HUES64 (cell line): Measurements from ENCODE around the gene CLCA1.

Experiments
- H3K27ac ChIP-seq: 2 replicates; pipeline ENCODE4 v1.7.0; 2013; ENCODE audit warnings: low read depth, low read length, inconsistent platforms
- H3K27me3 ChIP-seq: 2 replicates; pipeline ENCODE4 v1.6.1; 2013; ENCODE audit warnings: mild to moderate bottlenecking, low read length; ENCODE audit not compliant: insufficient read depth
- H3K36me3 ChIP-seq: 2 replicates; pipeline ENCODE4 v1.6.1; 2013; ENCODE audit warnings: mild to moderate bottlenecking, low read length; ENCODE audit not compliant: insufficient read depth
- H3K4me1 ChIP-seq: 2 replicates; pipeline ENCODE4 v1.6.1; 2013; ENCODE audit warnings: mild to moderate bottlenecking, low read length, moderate library complexity; ENCODE audit not compliant: insufficient read depth
- H3K4me3 ChIP-seq: 2 replicates; pipeline ENCODE4 v1.5.1; 2013; ENCODE audit warnings: mild to moderate bottlenecking, low read length, moderate library complexity
- H3K9ac ChIP-seq: 2 replicates; pipeline ENCODE4 v1.6.1; 2013; ENCODE audit warnings: mild to moderate bottlenecking, low read depth, low read length
- H3K9me3 ChIP-seq: 2 replicates; pipeline ENCODE4 v1.6.1; 2013; ENCODE audit warnings: low read depth, low read length; ENCODE audit not compliant: insufficient read depth
- WGBS: fragments of 150-250, 120-280 bp; methylation state at CpG from one replicate; pipeline ENCODE4 v1.1.7; 2013; ENCODE audit warnings: missing lambda C conversion rate; 5-methylcytosine and 5-hydroxymethylcytosine counted together

CLCA1 gene

GRCh38 chr1:86504137-86504479, 35.4 kb downstream of the CLCA1 start:
- Histone ChIP-seq H3K9me3 (0 out of 2 replicates have a peak, but pooled peaks cover 3% of the 10 kb centered on the region), H3K27me3 (no peaks in the 10 kb centered on the region), H3K4me3 (no peak overlapping the region), H3K4me1 (peaks cover 39% of the 10 kb centered on the region), H3K9ac (peak overlapping the region; percentile 76; the same call in 1 of the 2 replicates), H3K27ac (peak overlapping the region; percentile 96; the same call in 1 of the 2 replicates), H3K36me3 (no peaks in the 10 kb centered on the region)
- WGBS, result 80% methylated on average over 9 of the region's 9 CpGs

GRCh38 chr1:86504895-86505563, 36.3 kb downstream of the CLCA1 start:
- no peak overlapping the region for H3K9ac ChIP-seq
- H3K36me3 ChIP-seq, result no peaks in the 10 kb centered on the region
- H3K4me1 ChIP-seq, result peaks cover 39% of the 10 kb centered on the region
- no peak overlapping the region for H3K4me3 ChIP-seq
- H3K9me3 ChIP-seq, result 0 out of 2 replicates have a peak, but pooled peaks cover 3% of the 10 kb centered on the region
- 89% methylated on average over 9 of the region's 9 CpGs for WGBS
- no peak overlapping the region for H3K27ac ChIP-seq
- H3K27me3 ChIP-seq, result no peaks in the 10 kb centered on the region

GRCh38 chr1:86505564-86505902, 36.8 kb downstream of the CLCA1 start:
- peaks cover 39% of the 10 kb centered on the region for H3K4me1 ChIP-seq
- no peaks in the 10 kb centered on the region for H3K27me3 ChIP-seq
- no peaks in the 10 kb centered on the region for H3K36me3 ChIP-seq
- no peak overlapping the region for H3K4me3 ChIP-seq
- H3K9ac ChIP-seq, result no peak overlapping the region
- H3K9me3 ChIP-seq, result no peaks in the 10 kb centered on the region
- WGBS, result 89% methylated on average over 4 of the region's 4 CpGs
- no peak overlapping the region for H3K27ac ChIP-seq

- H3K4me3 ChIP-seq, result no peak overlapping the region
- H3K9me3 ChIP-seq, result no peaks in the 10 kb centered on the region
- H3K36me3 ChIP-seq, result no peaks in the 10 kb centered on the region
- 56% methylated on average over 13 of the region's 13 CpGs for WGBS
- H3K27me3 ChIP-seq, result no peaks in the 10 kb centered on the region
- peaks cover 28% of the 10 kb centered on the region for H3K4me1 ChIP-seq
- H3K9ac ChIP-seq, result no peak overlapping the region
- no peak overlapping the region for H3K27ac ChIP-seq
Measured at GRCh38 chr1:86507935-86508582, 39.3 kb downstream of the CLCA1 start.

- no peaks in the 10 kb centered on the region for H3K27me3 ChIP-seq
- H3K4me1 ChIP-seq, result peaks cover 23% of the 10 kb centered on the region
- H3K36me3 ChIP-seq, result no peaks in the 10 kb centered on the region
- no peak overlapping the region for H3K9ac ChIP-seq
- no peak overlapping the region for H3K27ac ChIP-seq
- no peak overlapping the region for H3K4me3 ChIP-seq
- WGBS, result 100% methylated on average over 1 of the region's 2 CpGs
- H3K9me3 ChIP-seq, result no peaks in the 10 kb centered on the region
Measured at GRCh38 chr1:86508583-86508969, 39.8 kb downstream of the CLCA1 start.

- 69% methylated on average over 1 of the region's 2 CpGs for WGBS
- Histone ChIP-seq H3K9ac (no peak overlapping the region), H3K4me3 (no peak overlapping the region), H3K27ac (no peak overlapping the region), H3K4me1 (peaks cover 11% of the 10 kb centered on the region; the same call in 1 of the 2 replicates), H3K9me3 (no peaks in the 10 kb centered on the region), H3K36me3 (no peaks in the 10 kb centered on the region), H3K27me3 (no peaks in the 10 kb centered on the region)
Measured at GRCh38 chr1:86515597-86515996, 46.9 kb downstream of the CLCA1 start.

GRCh38 chr1:86516335-86516734, 47.6 kb downstream of the CLCA1 start:
- Histone ChIP-seq H3K27me3 (no peaks in the 10 kb centered on the region), H3K4me1 (peaks cover 11% of the 10 kb centered on the region; the same call in 1 of the 2 replicates), H3K27ac (no peak overlapping the region), H3K9ac (no peak overlapping the region), H3K36me3 (no peaks in the 10 kb centered on the region), H3K4me3 (no peak overlapping the region), H3K9me3 (no peaks in the 10 kb centered on the region)
- WGBS, result 100% methylated on average over 1 of the region's 1 CpG

- Histone ChIP-seq H3K27ac (no peak overlapping the region; the same call in 1 of the 2 replicates), H3K4me3 (no peak overlapping the region), H3K9ac (no peak overlapping the region), H3K36me3 (no peaks in the 10 kb centered on the region), H3K27me3 (no peaks in the 10 kb centered on the region), H3K4me1 (peaks cover 11% of the 10 kb centered on the region; the same call in 1 of the 2 replicates), H3K9me3 (no peaks in the 10 kb centered on the region)
- WGBS, result 70% methylated on average over 1 of the region's 1 CpG
Measured at GRCh38 chr1:86517336-86517735, 48.6 kb downstream of the CLCA1 start.

- H3K27ac ChIP-seq, result no peak overlapping the region
- H3K4me3 ChIP-seq, result no peak overlapping the region
- 94% methylated on average over 4 of the region's 4 CpGs for WGBS
Measured at GRCh38 chr1:86520789-86521521, 52.2 kb downstream of the CLCA1 start.

GRCh38 chr1:86521522-86521891, 52.8 kb downstream of the CLCA1 start:
- 100% methylated on average over 1 of the region's 2 CpGs for WGBS
- Histone ChIP-seq H3K27me3 (no peaks in the 10 kb centered on the region), H3K36me3 (no peaks in the 10 kb centered on the region; the same call in 1 of the 2 replicates)

More at GRCh38 chr1:86520789-86521521, 52.2 kb downstream of the CLCA1 start:
- peaks cover 11% of the 10 kb centered on the region; the same call in 1 of the 2 replicates for H3K4me1 ChIP-seq
- no peaks in the 10 kb centered on the region for H3K27me3 ChIP-seq
- H3K36me3 ChIP-seq, result no peaks in the 10 kb centered on the region; the same call in 1 of the 2 replicates
- no peak overlapping the region for H3K9ac ChIP-seq
- peaks cover 9% of the 10 kb centered on the region for H3K9me3 ChIP-seq

GRCh38 chr1:86522240-86522639, 53.5 kb downstream of the CLCA1 start:
- 90% methylated on average over 3 of the region's 3 CpGs for WGBS
- H3K4me1 ChIP-seq, result peaks cover 7% of the 10 kb centered on the region; the same call in 1 of the 2 replicates
- H3K27ac ChIP-seq, result no peak overlapping the region
- no peaks in the 10 kb centered on the region; the same call in 1 of the 2 replicates for H3K36me3 ChIP-seq
- H3K4me3 ChIP-seq, result no peak overlapping the region
- H3K9me3 ChIP-seq, result peaks cover 9% of the 10 kb centered on the region
- H3K9ac ChIP-seq, result no peak overlapping the region
- no peaks in the 10 kb centered on the region for H3K27me3 ChIP-seq

More at GRCh38 chr1:86521522-86521891, 52.8 kb downstream of the CLCA1 start:
- H3K9me3 ChIP-seq, result peaks cover 9% of the 10 kb centered on the region
- H3K9ac ChIP-seq, result no peak overlapping the region
- H3K4me1 ChIP-seq, result peaks cover 11% of the 10 kb centered on the region; the same call in 1 of the 2 replicates
- H3K4me3 ChIP-seq, result no peak overlapping the region
- no peak overlapping the region for H3K27ac ChIP-seq
